SIG-M5 (cell line): ENCODE data around the gene RHOBTB3.

ENCODE experiments used
- DNase-seq: peaks from one replicate; lab custom pipeline; 2025; lab: John Stamatoyannopoulos, UW

Gene RHOBTB3

DNA sequence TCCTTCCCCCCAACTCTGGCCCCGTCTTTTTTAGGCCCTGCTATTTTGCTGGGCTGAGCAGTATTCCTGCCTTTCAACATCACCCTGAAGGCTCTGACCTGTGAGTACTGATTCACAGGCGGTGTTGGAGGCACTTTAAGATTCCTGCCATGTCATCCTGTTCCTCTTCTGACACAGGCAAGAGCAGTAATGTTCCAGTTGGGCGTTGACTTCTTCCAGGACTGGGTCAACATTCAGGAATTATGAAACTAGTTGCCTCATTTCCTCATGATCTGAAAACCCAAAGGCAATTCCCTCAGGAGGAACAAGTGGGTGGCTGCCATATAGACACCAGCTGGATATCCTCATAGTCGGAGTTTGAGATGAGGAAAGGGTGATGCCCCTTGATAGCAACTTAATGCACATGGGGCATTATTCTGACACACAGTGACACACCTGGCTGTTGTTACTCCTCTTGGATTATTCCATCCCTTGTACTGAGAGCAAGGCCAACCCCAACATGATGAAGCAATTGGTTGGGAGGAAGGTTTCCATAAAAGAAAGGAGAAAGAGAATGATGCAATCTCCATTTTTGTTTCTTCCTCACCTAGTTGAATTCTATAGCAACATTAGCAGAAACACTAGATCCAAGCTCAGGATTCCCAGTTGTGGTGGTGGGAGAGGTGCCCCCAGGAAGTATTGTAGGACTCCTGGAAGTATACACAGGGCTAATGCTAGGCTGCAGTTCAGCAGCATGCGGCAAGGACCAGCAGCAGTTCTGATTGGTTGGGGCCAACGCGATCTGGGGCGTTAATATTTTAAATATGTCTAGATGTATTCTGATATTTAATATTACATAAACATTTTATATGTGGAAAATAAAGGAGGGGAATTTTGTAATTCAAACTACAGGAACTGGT is 111.0 kb downstream of the RHOBTB3 start:
- DNase-seq = no peak

DNA sequence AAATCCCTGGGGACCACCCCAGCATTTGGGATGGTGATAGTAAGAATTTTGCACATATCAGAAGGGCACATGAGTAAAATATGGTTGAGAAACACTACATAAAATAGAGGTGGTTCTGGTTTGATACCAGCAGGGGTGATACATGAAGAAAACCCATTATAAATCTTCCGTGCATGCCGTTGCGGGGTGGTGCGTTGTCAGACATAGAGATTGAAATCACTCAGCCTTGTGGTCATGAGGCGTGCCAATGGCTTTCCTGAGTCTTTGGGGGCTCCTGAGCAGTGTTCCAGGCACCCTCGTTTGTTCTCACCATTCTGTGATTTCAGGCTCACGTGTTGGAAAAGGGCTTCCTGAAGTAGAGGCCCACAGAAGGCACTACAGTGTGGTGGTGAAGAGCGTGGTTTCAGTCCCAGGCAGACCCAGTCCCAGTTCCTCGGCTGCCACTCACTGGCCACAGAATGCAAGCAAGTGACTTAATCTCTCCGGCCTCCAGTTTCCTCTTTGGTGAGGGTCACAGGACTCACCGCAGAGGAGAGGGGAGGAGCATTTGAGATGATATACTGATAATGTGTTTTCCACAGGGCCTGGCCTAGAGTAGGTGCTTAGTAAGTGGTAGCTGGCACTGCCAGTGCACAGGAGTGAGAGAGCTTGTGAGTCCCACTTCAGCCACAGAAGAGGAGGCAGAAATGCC is 111.9 kb downstream of the RHOBTB3 start:
- DNase-seq = peak; percentile 70

DNA sequence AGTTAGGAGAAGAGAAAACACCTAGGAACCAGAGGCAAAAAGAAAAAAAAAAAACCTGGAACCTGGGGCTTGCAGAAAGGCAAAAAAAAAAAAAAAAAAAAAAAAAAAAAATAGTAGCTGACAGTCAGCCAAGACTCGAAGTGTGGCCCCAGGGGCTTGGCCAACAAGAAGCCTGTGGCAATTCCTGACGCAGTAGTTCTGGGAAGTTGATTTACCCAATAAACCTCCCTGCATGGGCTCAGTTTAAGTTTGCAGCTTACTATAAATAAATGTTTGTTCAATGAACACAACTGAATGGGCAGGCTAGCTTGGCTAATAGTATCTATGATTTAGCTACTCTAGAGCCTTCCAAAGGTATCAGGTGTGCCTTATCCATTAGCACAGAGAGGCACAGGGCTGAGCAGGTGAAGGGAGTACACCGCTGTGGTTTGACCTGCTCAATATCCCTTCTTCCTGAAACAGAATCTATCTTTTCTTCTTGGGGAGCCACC is 112.6 kb downstream of the RHOBTB3 start:
- DNase-seq = no peak

DNA sequence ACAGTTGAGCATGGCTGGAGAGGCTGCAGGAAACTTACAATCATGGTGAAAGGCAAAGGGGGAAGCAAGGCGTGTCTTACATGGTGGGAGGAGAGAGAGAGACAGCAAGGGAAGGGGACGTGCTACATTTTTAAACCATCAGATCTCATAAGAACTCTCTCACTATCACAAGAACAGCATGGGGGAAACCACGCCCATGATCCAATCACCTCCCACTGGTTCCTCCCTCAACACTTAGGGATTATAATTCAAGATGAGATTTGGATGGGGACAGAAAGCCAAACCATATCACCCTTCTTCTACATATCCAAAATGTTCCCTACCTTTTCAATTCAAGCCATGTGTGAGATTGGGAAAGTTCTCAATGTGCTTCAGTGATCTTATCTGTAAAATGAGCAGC is 114.3 kb downstream of the RHOBTB3 start:
- DNase-seq = no peak
